ENCODE results near the gene TTN. TPM values are rescaled to one million over a fixed set of nuclear protein-coding genes. Genes with fewer than 3 reads are reported as not detected.

TTN gene
- total RNA-seq, 1 experiment from 2014 or later: 0.05 TPM

- CTCF ChIA-PET: no interaction called here
- intact Hi-C loops (cut with micrococcal nuclease): no loop called here
- DNase-seq (ENCODE audit: low read depth, low spot score) (no peak), ATAC-seq (no peak)
- no peak overlapping the region for H3K9ac ChIP-seq (ENCODE audit: low read length)
- H3K4me3 ChIP-seq (replicated peaks in 1 of 2; ENCODE audit: low read depth in 1 of 2, low read length in 2 of 2): no peak overlapping the region
- H3K27ac ChIP-seq (ENCODE audit: low read depth, low read length): no peak overlapping the region
- H3K4me2 ChIP-seq (ENCODE audit: low read length): no peak overlapping the region
- H3K9me3 ChIP-seq (ENCODE audit: control insufficient read depth in 1 of 2, insufficient read depth in 1 of 2, low read depth in 1 of 2, low read length in 2 of 2): no peaks in the 10 kb centered on the region
- H3K27me3 ChIP-seq (ENCODE audit: insufficient read depth, low read length): no peaks in the 10 kb centered on the region
- H3K79me2 ChIP-seq (ENCODE audit: insufficient read depth, low read length): no peaks in the 10 kb centered on the region
- H2AFZ ChIP-seq (ENCODE audit: low read depth, low read length, poor library complexity, severe bottlenecking): no peak overlapping the region
- POLR2A ChIA-PET: no interaction called here
- TF ChIP-seq, protein P1, sequence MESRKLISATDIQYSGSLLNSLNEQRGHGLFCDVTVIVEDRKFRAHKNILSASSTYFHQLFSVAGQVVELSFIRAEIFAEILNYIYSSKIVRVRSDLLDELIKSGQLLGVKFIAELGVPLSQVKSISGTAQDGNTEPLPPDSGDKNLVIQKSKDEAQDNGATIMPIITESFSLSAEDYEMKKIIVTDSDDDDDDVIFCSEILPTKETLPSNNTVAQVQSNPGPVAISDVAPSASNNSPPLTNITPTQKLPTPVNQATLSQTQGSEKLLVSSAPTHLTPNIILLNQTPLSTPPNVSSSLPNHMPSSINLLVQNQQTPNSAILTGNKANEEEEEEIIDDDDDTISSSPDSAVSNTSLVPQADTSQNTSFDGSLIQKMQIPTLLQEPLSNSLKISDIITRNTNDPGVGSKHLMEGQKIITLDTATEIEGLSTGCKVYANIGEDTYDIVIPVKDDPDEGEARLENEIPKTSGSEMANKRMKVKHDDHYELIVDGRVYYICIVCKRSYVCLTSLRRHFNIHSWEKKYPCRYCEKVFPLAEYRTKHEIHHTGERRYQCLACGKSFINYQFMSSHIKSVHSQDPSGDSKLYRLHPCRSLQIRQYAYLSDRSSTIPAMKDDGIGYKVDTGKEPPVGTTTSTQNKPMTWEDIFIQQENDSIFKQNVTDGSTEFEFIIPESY (IDR thresholded peaks at IDR 0.05; ENCODE audit: extremely low read depth, insufficient replicate concordance, low read length): no peak
- TF ChIP-seq ZNF274 (IDR thresholded peaks at IDR 0.05; ENCODE audit: low read depth, low read length) (no peak), ZFX (IDR thresholded peaks at IDR 0.05) (no peak), POLR2AphosphoS5 (IDR thresholded peaks at IDR 0.05; ENCODE audit: low read depth, low read length) (no peak), SP1 (IDR thresholded peaks at IDR 0.05; ENCODE audit: low read depth) (no peak), FOSL1 (IDR thresholded peaks at IDR 0.05; ENCODE audit: low read depth) (no peak), CBX3 (IDR thresholded peaks at IDR 0.05; ENCODE audit: low read depth) (no peak)
- H3K4me1 ChIP-seq (ENCODE audit: control insufficient read depth in 1 of 2, insufficient read depth in 2 of 2, low read length in 2 of 2): no peaks in the 10 kb centered on the region
- H3K9me2 ChIP-seq (ENCODE audit: insufficient read depth): no peaks in the 10 kb centered on the region
- no peaks in the 10 kb centered on the region for H3K36me3 ChIP-seq (ENCODE audit: control insufficient read depth in 1 of 2, insufficient read depth in 2 of 2, low read length in 2 of 2)
- BruUV-seq (replicated peaks): no TSS peak
- H4K20me1 ChIP-seq (ENCODE audit: insufficient read depth): no peaks in the 10 kb centered on the region; the same call in 1 of the 2 replicates
- RAD21 ChIA-PET (ENCODE audit: low non-redundant PET in 1 of 2, low total read pairs in 2 of 2, uncharacterized antibody in 2 of 2, unreplicated experiment in 2 of 2): interaction anchor here in 1 of 2 experiments (1.2 kb wide), 1 partner anchor 21 kb away, joined by 3 read pairs; no protein-coding TSS in a partner anchor
These were observed 25.0 kb downstream of the TTN start for GRCh38 chr2:178782236-178782635.

DNA sequence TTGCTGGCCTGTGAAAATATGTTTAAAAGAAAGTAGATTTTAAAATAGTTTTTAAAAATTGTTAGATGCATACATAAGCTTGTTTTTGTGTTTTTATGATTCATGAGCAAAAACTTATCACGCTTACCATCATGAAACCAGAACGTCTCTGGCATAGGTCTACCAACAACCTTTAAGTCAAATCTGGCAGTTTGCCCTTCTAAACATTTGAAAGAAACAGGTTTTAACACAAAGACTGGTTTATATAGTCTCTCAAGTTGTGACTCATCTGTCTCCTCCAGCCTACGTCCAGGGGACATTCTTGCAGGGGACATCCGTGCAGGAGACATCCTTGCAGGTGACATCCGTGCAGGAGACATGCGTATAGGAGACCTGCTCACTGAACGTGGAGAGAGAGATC is 29.6 kb downstream of the TTN start:
- H3K9me2 ChIP-seq (ENCODE audit: insufficient read depth): no peaks in the 10 kb centered on the region
- H3K9ac ChIP-seq (ENCODE audit: low read length): no peak overlapping the region
- RAD21 ChIA-PET (ENCODE audit: low non-redundant PET in 1 of 2, low total read pairs in 2 of 2, uncharacterized antibody in 2 of 2, unreplicated experiment in 2 of 2): no interaction called here
- TF ChIP-seq, protein P2, sequence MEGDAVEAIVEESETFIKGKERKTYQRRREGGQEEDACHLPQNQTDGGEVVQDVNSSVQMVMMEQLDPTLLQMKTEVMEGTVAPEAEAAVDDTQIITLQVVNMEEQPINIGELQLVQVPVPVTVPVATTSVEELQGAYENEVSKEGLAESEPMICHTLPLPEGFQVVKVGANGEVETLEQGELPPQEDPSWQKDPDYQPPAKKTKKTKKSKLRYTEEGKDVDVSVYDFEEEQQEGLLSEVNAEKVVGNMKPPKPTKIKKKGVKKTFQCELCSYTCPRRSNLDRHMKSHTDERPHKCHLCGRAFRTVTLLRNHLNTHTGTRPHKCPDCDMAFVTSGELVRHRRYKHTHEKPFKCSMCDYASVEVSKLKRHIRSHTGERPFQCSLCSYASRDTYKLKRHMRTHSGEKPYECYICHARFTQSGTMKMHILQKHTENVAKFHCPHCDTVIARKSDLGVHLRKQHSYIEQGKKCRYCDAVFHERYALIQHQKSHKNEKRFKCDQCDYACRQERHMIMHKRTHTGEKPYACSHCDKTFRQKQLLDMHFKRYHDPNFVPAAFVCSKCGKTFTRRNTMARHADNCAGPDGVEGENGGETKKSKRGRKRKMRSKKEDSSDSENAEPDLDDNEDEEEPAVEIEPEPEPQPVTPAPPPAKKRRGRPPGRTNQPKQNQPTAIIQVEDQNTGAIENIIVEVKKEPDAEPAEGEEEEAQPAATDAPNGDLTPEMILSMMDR (IDR thresholded peaks at IDR 0.05 in 2 of 3, conservative IDR thresholded peaks at IDR 0.05 in 1 of 3; ENCODE audit: borderline replicate concordance in 1 of 3, insufficient read depth in 1 of 3, low read depth in 2 of 3, low read length in 2 of 3): no peak
- TF ChIP-seq EGR1 (IDR thresholded peaks at IDR 0.05; ENCODE audit: low read depth) (no peak), SIN3A (IDR thresholded peaks at IDR 0.05; ENCODE audit: low read depth) (no peak), TCF7L2 (IDR thresholded peaks at IDR 0.05; ENCODE audit: borderline replicate concordance, extremely low read depth, insufficient read depth, insufficient read length) (no peak), SP1 (IDR thresholded peaks at IDR 0.05; ENCODE audit: low read depth) (no peak)
- TF ChIP-seq, protein P3, sequence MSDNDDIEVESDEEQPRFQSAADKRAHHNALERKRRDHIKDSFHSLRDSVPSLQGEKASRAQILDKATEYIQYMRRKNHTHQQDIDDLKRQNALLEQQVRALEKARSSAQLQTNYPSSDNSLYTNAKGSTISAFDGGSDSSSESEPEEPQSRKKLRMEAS (IDR thresholded peaks at IDR 0.05): no peak
- BruUV-seq (replicated peaks): no TSS peak
- no peak overlapping the region for H2AFZ ChIP-seq (ENCODE audit: low read depth, low read length, poor library complexity, severe bottlenecking)
- intact Hi-C loops (cut with micrococcal nuclease): no loop called here
- H3K27ac ChIP-seq (ENCODE audit: low read depth, low read length): no peak overlapping the region
- H3K4me2 ChIP-seq (ENCODE audit: low read length): no peak overlapping the region
- ATAC-seq (no peak), DNase-seq (ENCODE audit: low read depth, low spot score) (no peak)
- no peaks in the 10 kb centered on the region for H3K36me3 ChIP-seq (ENCODE audit: control insufficient read depth in 1 of 2, insufficient read depth in 2 of 2, low read length in 2 of 2)
- no peaks in the 10 kb centered on the region; the same call in 1 of the 2 replicates for H4K20me1 ChIP-seq (ENCODE audit: insufficient read depth)
- no peaks in the 10 kb centered on the region for H3K79me2 ChIP-seq (ENCODE audit: insufficient read depth, low read length)
- no peaks in the 10 kb centered on the region for H3K4me1 ChIP-seq (ENCODE audit: control insufficient read depth in 1 of 2, insufficient read depth in 2 of 2, low read length in 2 of 2)
- no peaks in the 10 kb centered on the region for H3K27me3 ChIP-seq (ENCODE audit: insufficient read depth, low read length)
- no peaks in the 10 kb centered on the region for H3K9me3 ChIP-seq (ENCODE audit: control insufficient read depth in 1 of 2, insufficient read depth in 1 of 2, low read depth in 1 of 2, low read length in 2 of 2)
- no peak overlapping the region for H3K4me3 ChIP-seq (replicated peaks in 1 of 2; ENCODE audit: low read depth in 1 of 2, low read length in 2 of 2)
- CTCF ChIA-PET: no interaction called here
- POLR2A ChIA-PET: no interaction called here

Data from HCT116 (cell line).